ENCODE results near the gene DYRK1A.

DNA sequence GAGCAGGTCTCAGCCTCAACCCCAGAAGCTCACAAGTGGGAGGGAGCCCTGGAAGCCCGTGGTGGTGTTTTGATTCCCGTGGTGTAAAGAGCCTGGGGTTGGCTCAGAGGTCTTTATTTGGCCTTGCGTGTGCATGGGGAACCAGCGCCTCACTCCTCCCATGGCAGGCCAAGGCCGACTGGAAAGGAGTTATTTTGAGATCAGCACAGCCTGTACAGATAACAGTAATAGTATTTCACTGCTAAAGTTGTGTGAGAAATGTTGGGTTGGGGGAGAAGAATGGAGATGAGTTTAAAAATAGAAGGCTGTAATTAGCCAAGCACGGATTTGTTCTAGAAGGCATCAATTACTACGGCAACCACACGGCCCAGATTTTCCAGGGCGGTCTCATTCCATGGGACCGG, 186.5 kb downstream of the DYRK1A start:
- TF ChIP-seq, protein P1, sequence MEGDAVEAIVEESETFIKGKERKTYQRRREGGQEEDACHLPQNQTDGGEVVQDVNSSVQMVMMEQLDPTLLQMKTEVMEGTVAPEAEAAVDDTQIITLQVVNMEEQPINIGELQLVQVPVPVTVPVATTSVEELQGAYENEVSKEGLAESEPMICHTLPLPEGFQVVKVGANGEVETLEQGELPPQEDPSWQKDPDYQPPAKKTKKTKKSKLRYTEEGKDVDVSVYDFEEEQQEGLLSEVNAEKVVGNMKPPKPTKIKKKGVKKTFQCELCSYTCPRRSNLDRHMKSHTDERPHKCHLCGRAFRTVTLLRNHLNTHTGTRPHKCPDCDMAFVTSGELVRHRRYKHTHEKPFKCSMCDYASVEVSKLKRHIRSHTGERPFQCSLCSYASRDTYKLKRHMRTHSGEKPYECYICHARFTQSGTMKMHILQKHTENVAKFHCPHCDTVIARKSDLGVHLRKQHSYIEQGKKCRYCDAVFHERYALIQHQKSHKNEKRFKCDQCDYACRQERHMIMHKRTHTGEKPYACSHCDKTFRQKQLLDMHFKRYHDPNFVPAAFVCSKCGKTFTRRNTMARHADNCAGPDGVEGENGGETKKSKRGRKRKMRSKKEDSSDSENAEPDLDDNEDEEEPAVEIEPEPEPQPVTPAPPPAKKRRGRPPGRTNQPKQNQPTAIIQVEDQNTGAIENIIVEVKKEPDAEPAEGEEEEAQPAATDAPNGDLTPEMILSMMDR (IDR thresholded peaks at IDR 0.05; ENCODE audit: low read depth, low read length): no peak
- no peak for TF ChIP-seq MYC (IDR thresholded peaks at IDR 0.05; ENCODE audit: low read depth, low read length)

All from NB4 (cell line).